Lung microvascular endothelial cell (primary cell): Measurements from ENCODE around the gene TYROBP. TPM values are rescaled to one million over a fixed set of nuclear protein-coding genes. Genes with fewer than 3 reads are reported as not detected.

Experiments used
- total RNA-seq: library from RNA; depleted of rRNA; stranded (reverse); fragments of >200 nt; gene quantifications from 2 replicates; pipeline ENCODE4 v1.2.1, GENCODE V29; 2014

Gene TYROBP
- total RNA-seq, 1 donor from 2014 or later = not detected

Other genes starting within 250 kb of the TYROBP start
- gene UPK1A, start 241.8 kb downstream of the TYROBP start, total RNA-seq = not detected in 2 replicates
- not detected in 2 replicates for gene ZBTB32, start 203.7 kb downstream of the TYROBP start, total RNA-seq
- gene KMT2B, start 190.3 kb downstream of the TYROBP start, total RNA-seq = 3.1 and 4.0 TPM in 2 replicates
- gene IGFLR1, start 165.8 kb downstream of the TYROBP start, total RNA-seq = 0.20 and 1.1 TPM in 2 replicates
- 1.1 and 4.0 TPM in 2 replicates for gene U2AF1L4, start 162.9 kb downstream of the TYROBP start, total RNA-seq
- gene PSENEN, start 162.6 kb downstream of the TYROBP start, total RNA-seq = 16.5 and 16.6 TPM in 2 replicates
- 2.4 and 5.0 TPM in 2 replicates for gene LIN37, start 159.7 kb downstream of the TYROBP start, total RNA-seq
- 0.20 and 0.22 TPM in 2 replicates for gene HSPB6, start 151.3 kb downstream of the TYROBP start, total RNA-seq
- 1.3 and 1.4 TPM in 2 replicates for gene PROSER3, start 150.1 kb downstream of the TYROBP start, total RNA-seq
- 0.44 and 1.2 TPM in 2 replicates for gene ARHGAP33, start 132.7 kb downstream of the TYROBP start, total RNA-seq
- gene PRODH2, start 95.5 kb downstream of the TYROBP start, total RNA-seq = not detected in 2 replicates
- not detected in 2 replicates for gene NPHS1, start 55.8 kb downstream of the TYROBP start, total RNA-seq
- not detected in 2 replicates for gene KIRREL2, start 51.4 kb downstream of the TYROBP start, total RNA-seq
- gene APLP1, start 39.7 kb downstream of the TYROBP start, total RNA-seq = 1.2 and 2.2 TPM in 2 replicates
- 1.3 and 3.8 TPM in 2 replicates for gene NFKBID, start 7.8 kb downstream of the TYROBP start, total RNA-seq
- 0.22 and 0.40 TPM in 2 replicates for gene HCST, start 5.8 kb downstream of the TYROBP start, total RNA-seq
- 1.3 and 2.0 TPM in 2 replicates for gene LRFN3, start 28.1 kb upstream of the TYROBP start, total RNA-seq
- gene SDHAF1, start 86.9 kb upstream of the TYROBP start, total RNA-seq = 8.7 and 10.7 TPM in 2 replicates
- gene SYNE4, start 100.5 kb upstream of the TYROBP start, total RNA-seq = under 0.01 TPM in 1 of 2 replicates, not detected in the other
- 7.3 and 7.8 TPM in 2 replicates for gene ALKBH6, start 105.9 kb upstream of the TYROBP start, total RNA-seq
- gene CLIP3, start 124.6 kb upstream of the TYROBP start, total RNA-seq = 2.6 and 2.8 TPM in 2 replicates
- 0.87 and 1.8 TPM in 2 replicates for gene THAP8, start 146.0 kb upstream of the TYROBP start, total RNA-seq
- 1.2 and 2.0 TPM in 2 replicates for gene WDR62, start 146.6 kb upstream of the TYROBP start, total RNA-seq
- not detected in 2 replicates for gene OVOL3, start 202.8 kb upstream of the TYROBP start, total RNA-seq
- gene POLR2I, start 206.6 kb upstream of the TYROBP start, total RNA-seq = 123 and 143 TPM in 2 replicates
- gene TBCB, start 207.2 kb upstream of the TYROBP start, total RNA-seq = 140 and 181 TPM in 2 replicates
- gene CAPNS1, start 231.8 kb upstream of the TYROBP start, total RNA-seq = 361 and 396 TPM in 2 replicates
- 88.5 and 153 TPM in 2 replicates for gene COX7A1, start 244.2 kb upstream of the TYROBP start, total RNA-seq